Measurements from ENCODE around the gene DPYSL3. TPM values are rescaled to one million over a fixed set of nuclear protein-coding genes. Genes with fewer than 3 reads are reported as not detected.

Gene DPYSL3
- polyA plus RNA-seq, 6 donors from 2014 or later: not detected

DNA sequence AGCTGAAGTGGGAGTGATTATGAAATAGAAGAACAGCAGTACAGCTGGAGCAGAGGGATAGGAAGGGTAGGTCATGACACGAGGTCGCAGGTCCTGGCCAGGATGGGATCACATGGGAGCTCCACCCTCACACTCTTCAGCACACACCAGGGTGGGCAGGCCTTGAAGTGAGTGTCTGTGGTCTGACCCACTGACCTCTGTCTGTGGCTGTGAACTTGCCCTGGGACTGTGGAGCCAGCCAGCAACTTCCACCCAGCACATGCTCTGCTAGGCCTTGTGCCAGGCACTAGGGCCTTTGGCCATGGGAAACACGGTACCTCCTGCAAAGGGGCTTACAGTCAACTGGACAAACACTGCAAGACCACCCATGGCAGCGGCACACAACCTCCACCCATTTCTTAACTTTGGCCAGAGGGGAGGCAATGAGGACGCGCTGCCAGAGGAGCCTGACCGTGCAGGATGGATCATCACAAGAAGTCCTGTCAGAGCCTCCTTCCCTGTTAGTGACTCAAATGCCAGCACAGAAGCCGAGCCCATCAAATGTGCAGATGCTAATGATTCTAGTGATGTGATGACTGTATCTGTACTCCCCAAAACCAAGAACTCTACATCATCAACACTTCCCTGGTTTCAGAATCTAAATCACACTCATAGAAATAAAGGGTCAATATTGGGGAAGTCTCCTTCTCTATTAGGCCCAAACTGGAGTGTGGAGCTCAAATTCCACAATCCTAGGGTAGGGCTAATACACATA, 113.6 kb downstream of the DPYSL3 start:
- Mint-ChIP-seq H3K4me1 (no peaks in the 10 kb centered on the region), H3K27ac (no peak overlapping the region), H3K36me3 (no peaks in the 10 kb centered on the region), H3K4me3 (no peak overlapping the region), H3K9me3 (peaks cover 0 to 9% (median 0%) of the 10 kb centered on the region in 7 donors), H3K27me3 (peaks cover 0 to 10% (median 0%) of the 10 kb centered on the region in 3 donors)
- ATAC-seq (ENCODE audit: low read depth in 2 of 2) (no peak), DNase-seq (no peak)

DNA sequence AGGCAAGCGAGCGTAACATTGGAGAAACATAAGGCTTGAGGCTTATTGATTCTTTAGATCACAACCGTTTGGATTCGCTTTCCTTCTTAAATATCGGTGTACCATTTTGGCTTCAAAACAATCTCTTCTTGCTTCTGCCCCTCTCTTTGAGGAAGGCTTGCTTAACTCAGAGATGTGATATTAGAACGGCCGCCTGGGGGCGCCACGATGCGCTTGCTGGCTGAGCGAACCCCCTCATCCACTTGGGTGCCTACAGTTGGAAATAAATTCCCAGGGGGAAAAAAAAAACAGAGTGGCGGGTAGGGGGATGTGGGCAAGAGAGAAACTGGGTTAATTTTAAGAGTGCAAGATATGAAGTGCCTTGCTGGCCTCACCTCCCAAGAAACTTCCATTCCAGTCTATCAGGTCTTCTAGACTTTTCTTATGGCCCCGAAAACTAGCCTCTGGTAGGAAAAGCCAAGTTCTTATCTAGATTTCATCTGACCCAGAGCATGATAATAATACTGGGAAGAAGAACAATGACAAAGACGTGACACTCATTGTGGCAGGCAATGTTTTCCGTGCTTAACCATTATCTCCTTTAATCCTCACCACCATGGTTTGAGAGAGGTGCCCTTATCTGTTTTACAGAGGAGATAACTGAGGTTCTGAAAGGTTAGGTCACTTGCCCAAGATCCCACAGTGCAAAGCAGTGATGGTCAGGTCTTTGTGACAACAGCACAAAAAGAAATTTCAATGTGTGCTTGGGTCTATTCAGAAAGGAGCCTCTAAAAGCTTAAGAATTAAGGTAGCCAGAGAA, 115.8 kb downstream of the DPYSL3 start:
- H3K36me3 Mint-ChIP-seq: no peaks in the 10 kb centered on the region
- H3K27ac Mint-ChIP-seq: no peak overlapping the region
- H3K4me1 Mint-ChIP-seq: no peaks in the 10 kb centered on the region
- no peak for DNase-seq
- H3K9me3 Mint-ChIP-seq: peaks cover 0 to 9% (median 0%) of the 10 kb centered on the region in 7 donors
- no peak overlapping the region for H3K4me3 Mint-ChIP-seq
- peaks cover 0 to 14% (median 0%) of the 10 kb centered on the region in 3 donors for H3K27me3 Mint-ChIP-seq
- no peak for ATAC-seq (ENCODE audit: low read depth in 2 of 2)

DNA sequence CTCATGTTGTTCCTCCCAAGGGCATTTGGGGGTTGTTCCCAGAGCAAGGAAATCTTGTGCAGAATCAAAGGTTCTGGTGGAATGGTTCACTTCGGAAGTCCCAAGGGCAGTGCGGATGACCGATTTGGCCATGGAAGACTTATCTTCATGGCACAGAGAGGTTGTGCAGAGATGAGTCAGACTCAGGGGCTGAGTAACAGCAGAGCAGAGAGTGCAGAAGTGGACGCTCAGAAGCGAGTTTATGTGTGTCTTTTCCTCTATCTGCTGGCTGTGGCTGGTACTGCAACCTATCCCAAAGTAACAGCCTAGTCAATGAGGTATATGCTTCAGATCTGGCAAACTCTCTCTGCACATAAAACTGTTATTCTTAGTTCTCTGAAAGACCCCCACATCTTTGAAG, 118.1 kb downstream of the DPYSL3 start:
- Mint-ChIP-seq H3K4me3 (no peak overlapping the region), H3K9me3 (peaks cover 0 to 9% (median 0%) of the 10 kb centered on the region in 7 donors), H3K27me3 (peaks cover 0 to 14% (median 8%) of the 10 kb centered on the region in 3 donors), H3K4me1 (no peaks in the 10 kb centered on the region), H3K36me3 (no peaks in the 10 kb centered on the region), H3K27ac (no peak overlapping the region)
- no peak for ATAC-seq (ENCODE audit: low read depth in 2 of 2)
- no peak for DNase-seq

DNA sequence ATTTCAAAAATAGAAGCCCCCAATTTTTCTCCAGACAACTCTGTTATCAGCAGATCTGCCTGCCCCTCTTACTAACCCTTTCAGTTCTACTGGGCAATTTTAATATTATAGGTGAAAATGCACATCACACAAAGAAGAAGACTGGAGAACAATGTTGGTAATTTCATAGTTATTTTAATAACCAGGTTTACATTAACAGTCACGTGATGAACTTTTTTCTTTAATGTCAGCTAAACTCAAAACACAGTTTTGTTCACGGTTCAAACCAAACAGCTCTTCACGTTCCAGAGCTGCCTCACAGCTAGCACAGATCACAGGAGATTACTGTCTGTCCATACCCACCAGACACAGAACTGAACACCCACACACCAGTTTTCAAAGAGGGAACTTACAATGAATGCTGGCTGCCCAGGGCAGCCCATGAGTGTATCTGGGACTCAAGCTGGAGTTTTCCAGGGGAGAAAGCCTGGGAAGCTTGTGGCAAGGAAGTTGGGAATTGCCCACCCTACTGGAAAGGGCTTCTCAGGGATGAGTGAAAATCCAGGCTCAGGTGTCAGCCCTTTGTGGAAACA, 119.1 kb downstream of the DPYSL3 start:
- Mint-ChIP-seq H3K4me1 (no peaks in the 10 kb centered on the region), H3K4me3 (no peak overlapping the region), H3K27me3 (peaks cover 0 to 20% (median 8%) of the 10 kb centered on the region in 3 donors), H3K36me3 (no peaks in the 10 kb centered on the region), H3K27ac (no peak overlapping the region), H3K9me3 (peaks cover 0 to 6% (median 0%) of the 10 kb centered on the region in 7 donors)
- ATAC-seq (ENCODE audit: low read depth in 2 of 2) (no peak), DNase-seq (no peak)

DNA sequence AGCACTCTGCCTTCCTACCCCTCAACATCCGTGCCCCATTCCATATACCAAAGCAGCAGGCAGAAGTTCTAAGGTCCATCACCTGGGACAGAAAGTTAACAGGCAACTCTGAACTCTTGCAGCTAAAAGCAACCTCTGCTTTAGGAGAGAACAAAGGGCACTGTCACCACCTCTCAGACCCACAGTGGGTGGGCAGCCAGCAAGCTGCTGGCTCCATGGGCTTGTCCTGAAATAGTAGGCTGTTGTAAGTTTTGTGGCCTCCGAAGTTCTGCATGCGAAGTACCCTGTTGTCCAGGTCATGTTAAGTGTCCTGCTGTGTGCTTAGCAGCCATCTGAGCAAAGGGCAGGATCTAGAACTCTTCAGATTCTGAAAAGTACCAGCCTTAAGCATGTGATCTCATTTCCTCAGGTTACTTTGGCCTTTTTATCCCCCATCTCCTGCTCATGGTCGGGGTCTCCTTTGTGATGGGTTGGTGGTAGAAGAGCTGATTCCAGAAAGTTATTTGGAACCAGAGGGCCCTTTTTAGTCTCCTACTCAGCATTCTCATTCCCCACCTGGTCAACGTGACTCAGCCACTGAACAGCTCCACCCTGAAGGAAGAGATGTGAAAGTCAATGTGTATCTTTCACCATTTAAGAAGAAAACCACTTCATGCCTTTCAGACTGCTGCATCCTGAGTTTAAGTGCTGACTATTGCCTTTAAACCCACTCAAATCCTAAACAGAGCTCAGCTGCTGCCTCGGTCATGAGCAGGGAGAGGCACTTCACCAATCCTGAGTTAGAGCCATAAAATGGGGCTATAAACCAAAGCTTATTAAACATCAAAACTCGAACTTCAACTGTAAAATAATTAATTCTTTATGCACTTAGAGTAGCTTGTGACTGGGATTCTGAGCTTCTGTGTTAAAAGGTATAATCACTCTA, 121.4 kb downstream of the DPYSL3 start:
- peaks cover 0 to 4% (median 0%) of the 10 kb centered on the region in 7 donors for H3K9me3 Mint-ChIP-seq
- peaks cover 0 to 20% (median 8%) of the 10 kb centered on the region in 3 donors for H3K27me3 Mint-ChIP-seq
- no peaks in the 10 kb centered on the region for H3K4me1 Mint-ChIP-seq
- ATAC-seq (ENCODE audit: low read depth in 2 of 2) (no peak), DNase-seq (no peak)
- no peak overlapping the region for H3K4me3 Mint-ChIP-seq
- no peaks in the 10 kb centered on the region for H3K36me3 Mint-ChIP-seq
- H3K27ac Mint-ChIP-seq: no peak overlapping the region

DNA sequence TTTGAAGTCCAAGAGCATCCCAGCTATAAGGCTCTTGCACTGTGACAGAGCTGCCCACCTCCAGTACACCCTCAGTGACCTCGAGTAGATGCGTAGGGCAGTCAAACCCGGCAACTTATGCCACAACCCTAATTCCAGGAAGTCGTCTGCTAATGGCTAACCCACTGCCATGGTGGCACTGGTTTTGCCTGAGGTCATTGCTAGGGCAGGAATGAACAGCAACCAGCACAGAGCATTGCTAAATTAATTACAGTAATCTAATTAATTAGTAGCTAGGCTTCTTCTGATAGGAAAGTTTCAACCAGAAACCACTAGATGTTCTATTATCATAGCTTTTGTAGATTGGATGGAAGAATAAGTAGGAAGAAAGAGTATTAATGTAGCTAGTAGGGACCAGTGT, 122.8 kb downstream of the DPYSL3 start:
- no peaks in the 10 kb centered on the region for H3K4me1 Mint-ChIP-seq
- peaks cover 0 to 1% (median 0%) of the 10 kb centered on the region in 7 donors for H3K9me3 Mint-ChIP-seq
- ATAC-seq (ENCODE audit: low read depth in 2 of 2): no peak
- H3K36me3 Mint-ChIP-seq: no peaks in the 10 kb centered on the region
- no peak overlapping the region for H3K4me3 Mint-ChIP-seq
- H3K27me3 Mint-ChIP-seq: peaks cover 0 to 16% (median 8%) of the 10 kb centered on the region in 3 donors
- no peak for DNase-seq
- H3K27ac Mint-ChIP-seq: no peak overlapping the region

DNA sequence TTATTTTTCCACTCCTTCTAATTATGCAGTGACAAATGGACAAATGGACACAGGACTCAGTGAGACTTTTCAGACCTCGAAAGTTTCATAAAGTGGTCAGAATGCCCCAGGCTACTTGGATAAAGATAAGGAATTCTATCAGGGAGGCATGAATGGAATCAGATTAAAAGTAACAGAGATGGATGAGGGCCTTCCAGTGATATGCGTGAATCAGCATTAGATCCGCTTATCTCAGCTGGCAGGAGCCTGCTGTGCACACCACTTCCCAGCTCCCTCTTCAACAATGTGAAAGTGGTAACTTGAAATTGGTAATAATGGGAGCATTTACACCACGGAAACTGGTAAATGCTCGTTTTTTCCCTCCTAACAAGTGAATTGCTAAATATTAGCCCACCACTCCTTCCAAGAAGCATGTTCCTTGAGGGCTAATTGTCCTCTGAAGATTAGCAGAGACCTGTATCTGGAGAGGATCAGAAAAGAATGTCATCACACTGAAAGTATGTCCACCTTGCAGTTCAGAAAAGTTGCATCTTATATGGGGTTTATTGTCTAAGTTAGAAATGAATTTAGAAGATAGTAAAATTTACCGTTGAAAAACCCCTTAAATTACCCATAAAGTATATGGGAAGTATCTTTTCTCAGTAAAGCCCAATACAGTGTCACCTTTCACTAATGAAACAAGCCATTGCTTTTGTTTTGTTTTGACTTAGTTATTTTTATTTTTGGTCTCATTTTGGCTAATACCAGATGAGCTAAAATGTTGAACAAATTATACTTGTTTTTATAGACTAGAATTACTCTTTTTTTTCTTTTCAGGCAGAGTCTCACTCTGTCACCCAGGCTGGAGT, 125.3 kb downstream of the DPYSL3 start:
- H3K27me3 Mint-ChIP-seq: peaks cover 0 to 8% (median 6%) of the 10 kb centered on the region in 3 donors
- no peaks in the 10 kb centered on the region for H3K36me3 Mint-ChIP-seq
- ATAC-seq (ENCODE audit: low read depth in 2 of 2) (no peak), DNase-seq (no peak)
- H3K4me1 Mint-ChIP-seq: no peaks in the 10 kb centered on the region
- H3K4me3 Mint-ChIP-seq: no peak overlapping the region
- H3K9me3 Mint-ChIP-seq: peaks cover 0 to 12% (median 0%) of the 10 kb centered on the region in 7 donors
- no peak overlapping the region for H3K27ac Mint-ChIP-seq

DNA sequence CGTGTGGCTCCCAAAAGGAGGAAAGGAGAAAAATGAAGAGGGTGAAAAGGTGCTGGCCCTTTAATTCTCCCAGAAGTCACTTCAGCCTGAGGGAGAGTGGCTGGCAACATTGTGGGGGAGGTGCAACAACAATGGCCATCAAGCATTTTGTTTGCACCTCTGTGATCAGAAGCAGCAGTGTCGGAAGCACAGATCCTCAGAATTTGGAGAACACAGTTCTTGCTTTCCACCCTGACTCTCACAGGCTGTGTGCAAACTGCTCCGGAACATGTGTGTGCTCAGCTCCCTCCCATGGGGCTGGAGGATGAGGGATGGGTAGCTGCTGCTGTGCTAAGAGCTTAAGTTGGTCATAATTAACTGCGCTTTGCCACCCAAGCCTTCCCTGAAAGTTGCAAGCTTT, 127.1 kb downstream of the DPYSL3 start:
- H3K27ac Mint-ChIP-seq: no peak overlapping the region
- H3K4me1 Mint-ChIP-seq: no peaks in the 10 kb centered on the region
- H3K27me3 Mint-ChIP-seq: peaks cover 0 to 6% (median 2%) of the 10 kb centered on the region in 3 donors
- peaks cover 0 to 24% (median 3%) of the 10 kb centered on the region in 7 donors for H3K9me3 Mint-ChIP-seq
- no peaks in the 10 kb centered on the region for H3K36me3 Mint-ChIP-seq
- DNase-seq (no peak), ATAC-seq (ENCODE audit: low read depth in 2 of 2) (no peak)
- no peak overlapping the region for H3K4me3 Mint-ChIP-seq

DNA sequence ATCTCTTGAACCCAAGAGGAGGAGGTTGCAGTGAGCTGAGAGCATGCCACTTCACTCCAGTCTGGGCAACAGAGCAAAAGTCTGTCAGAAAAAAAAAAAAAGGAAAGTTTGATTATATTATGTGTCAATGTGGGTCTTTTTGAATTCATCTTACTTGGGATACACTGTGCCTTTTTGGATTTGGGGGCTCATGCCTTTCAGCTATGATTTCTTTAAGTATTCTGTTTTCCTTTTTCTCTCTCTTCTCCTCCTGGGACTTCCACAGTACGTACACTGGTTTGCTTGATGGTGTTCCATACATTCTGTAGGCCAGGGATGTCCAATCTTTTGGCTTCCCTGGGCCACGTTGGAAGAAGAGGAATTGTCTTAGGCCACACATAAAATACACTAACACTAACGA, 128.3 kb downstream of the DPYSL3 start:
- Mint-ChIP-seq H3K27me3 (peaks cover 0 to 6% (median 2%) of the 10 kb centered on the region in 3 donors), H3K4me3 (no peak overlapping the region), H3K9me3 (peaks cover 0 to 26% (median 3%) of the 10 kb centered on the region in 7 donors), H3K27ac (no peak overlapping the region), H3K36me3 (no peaks in the 10 kb centered on the region), H3K4me1 (no peaks in the 10 kb centered on the region)
- no peak for DNase-seq
- ATAC-seq (ENCODE audit: low read depth in 2 of 2): no peak

DNA sequence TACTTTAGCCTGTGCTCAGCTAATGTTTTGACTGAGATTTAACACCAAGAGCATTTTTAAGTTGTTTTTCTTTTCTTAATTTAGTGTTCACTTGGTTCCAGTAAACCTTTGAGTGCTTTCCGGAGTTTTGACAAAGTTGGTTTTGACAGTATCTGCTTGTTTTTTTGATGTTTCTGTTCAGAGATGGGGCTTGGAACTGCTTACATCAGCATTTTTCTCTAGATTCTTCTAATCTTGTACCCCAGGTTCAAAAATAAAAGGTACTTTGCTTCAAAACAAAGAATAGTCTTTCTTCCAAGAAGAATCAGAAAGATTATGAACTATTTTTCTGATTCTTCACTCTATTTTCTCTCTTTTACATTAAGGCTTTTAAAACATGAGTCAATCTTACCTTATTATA, 132.2 kb downstream of the DPYSL3 start:
- Mint-ChIP-seq H3K36me3 (no peaks in the 10 kb centered on the region), H3K4me3 (no peak overlapping the region), H3K9me3 (peaks cover 0 to 26% (median 3%) of the 10 kb centered on the region in 7 donors), H3K27me3 (peaks cover 0 to 4% (median 0%) of the 10 kb centered on the region in 3 donors), H3K27ac (no peak overlapping the region), H3K4me1 (no peaks in the 10 kb centered on the region)
- ATAC-seq (ENCODE audit: low read depth in 2 of 2): no peak
- no peak for DNase-seq

DNA sequence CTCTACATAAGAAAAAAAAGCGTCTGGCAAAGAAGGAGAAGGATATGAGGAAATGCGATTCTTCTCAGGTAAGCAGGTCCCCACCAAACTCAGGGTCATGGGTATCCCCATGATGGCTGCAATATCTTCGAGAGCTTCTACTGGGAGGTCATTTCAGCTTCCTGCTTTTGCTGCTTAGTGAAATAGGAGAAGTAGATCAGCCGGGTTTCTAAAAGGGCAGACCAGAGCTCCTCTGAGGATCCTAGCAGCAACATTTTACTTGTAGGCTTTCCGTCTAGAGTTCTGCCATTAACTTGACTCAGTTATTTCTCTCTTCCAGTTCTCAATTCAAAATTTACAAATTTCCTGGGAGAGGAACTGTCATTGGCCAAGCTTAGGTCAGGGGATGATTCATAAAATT, 134.7 kb downstream of the DPYSL3 start:
- Mint-ChIP-seq H3K27me3 (peaks cover 0 to 8% (median 0%) of the 10 kb centered on the region in 3 donors), H3K4me3 (no peak overlapping the region), H3K27ac (no peak overlapping the region), H3K9me3 (peaks cover 2 to 18% (median 5%) of the 10 kb centered on the region in 7 donors), H3K36me3 (no peaks in the 10 kb centered on the region), H3K4me1 (no peaks in the 10 kb centered on the region)
- DNase-seq (no peak), ATAC-seq (ENCODE audit: low read depth in 2 of 2) (no peak)

DNA sequence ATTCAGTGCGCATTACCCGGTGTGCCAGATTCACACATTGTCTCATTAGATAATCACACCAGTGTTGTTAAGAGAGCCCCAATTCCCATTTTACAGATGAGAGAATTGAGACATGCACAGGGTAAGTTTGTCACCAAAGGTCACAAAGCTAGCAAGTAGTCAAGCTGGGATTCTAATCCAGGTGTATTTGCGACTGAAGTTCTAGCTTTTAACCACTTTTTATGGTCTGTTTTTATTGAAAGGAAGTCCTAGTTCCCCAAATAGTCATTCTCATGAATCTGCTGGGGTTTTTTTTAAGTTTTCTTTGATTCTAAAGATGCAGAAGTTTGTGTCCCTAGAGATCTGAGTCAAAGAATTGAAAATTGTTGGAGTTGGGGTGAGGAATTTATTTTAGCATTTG, 136.5 kb downstream of the DPYSL3 start:
- Mint-ChIP-seq H3K9me3 (peaks cover 0 to 8% (median 3%) of the 10 kb centered on the region in 7 donors), H3K4me3 (no peak overlapping the region), H3K4me1 (no peaks in the 10 kb centered on the region), H3K27ac (no peak overlapping the region), H3K27me3 (peaks cover 0 to 8% (median 0%) of the 10 kb centered on the region in 3 donors), H3K36me3 (no peaks in the 10 kb centered on the region)
- DNase-seq (no peak), ATAC-seq (ENCODE audit: low read depth in 2 of 2) (no peak)

All from naive B cell (primary cell).